Measurements from ENCODE around the gene TMEFF2.

- no peak for TF ChIP-seq POLR2A (IDR thresholded peaks at IDR 0.05)
- TF ChIP-seq, protein P1, sequence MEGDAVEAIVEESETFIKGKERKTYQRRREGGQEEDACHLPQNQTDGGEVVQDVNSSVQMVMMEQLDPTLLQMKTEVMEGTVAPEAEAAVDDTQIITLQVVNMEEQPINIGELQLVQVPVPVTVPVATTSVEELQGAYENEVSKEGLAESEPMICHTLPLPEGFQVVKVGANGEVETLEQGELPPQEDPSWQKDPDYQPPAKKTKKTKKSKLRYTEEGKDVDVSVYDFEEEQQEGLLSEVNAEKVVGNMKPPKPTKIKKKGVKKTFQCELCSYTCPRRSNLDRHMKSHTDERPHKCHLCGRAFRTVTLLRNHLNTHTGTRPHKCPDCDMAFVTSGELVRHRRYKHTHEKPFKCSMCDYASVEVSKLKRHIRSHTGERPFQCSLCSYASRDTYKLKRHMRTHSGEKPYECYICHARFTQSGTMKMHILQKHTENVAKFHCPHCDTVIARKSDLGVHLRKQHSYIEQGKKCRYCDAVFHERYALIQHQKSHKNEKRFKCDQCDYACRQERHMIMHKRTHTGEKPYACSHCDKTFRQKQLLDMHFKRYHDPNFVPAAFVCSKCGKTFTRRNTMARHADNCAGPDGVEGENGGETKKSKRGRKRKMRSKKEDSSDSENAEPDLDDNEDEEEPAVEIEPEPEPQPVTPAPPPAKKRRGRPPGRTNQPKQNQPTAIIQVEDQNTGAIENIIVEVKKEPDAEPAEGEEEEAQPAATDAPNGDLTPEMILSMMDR (IDR thresholded peaks at IDR 0.05) = no peak
- TF ChIP-seq EP300 (IDR thresholded peaks at IDR 0.05; ENCODE audit: low read depth) = no peak
- TF ChIP-seq POLR2AphosphoS5 (IDR thresholded peaks at IDR 0.05) = no peak
Measured at GRCh38 chr2:191923652-191923997, 271.1 kb downstream of the TMEFF2 start.
